Right atrium auricular region (tissue), 2 donors: ENCODE results near the gene ZNF600. TPM values are rescaled to one million over a fixed set of nuclear protein-coding genes. Genes with fewer than 3 reads are reported as not detected.
"Not testable (repeated sequence)": the region's sequence is repeated elsewhere in the genome, so short reads cannot be mapped to it uniquely, and the experiment has no call there.

Experiments
- DNase-seq: peaks from one replicate; pipeline ENCODE4 v3.0.0-alpha.2; 2019; ENCODE audit warnings: low spot score
- H3K27ac ChIP-seq, 2 donors: fragments of 200-600 bp; sonication (generic); 1 replicate in 1 of 2; 2 replicates in 1 of 2; pipeline ENCODE4 v1.5.1; 2016 to 2019
- H3K27me3 ChIP-seq, 2 donors: fragments of 200-600 bp; sonication (generic); one replicate each; pipeline versions ENCODE4 v1.5.1 to v1.6.0; 2017 to 2019
- H3K36me3 ChIP-seq: fragments of 200-600 bp; sonication (generic); one replicate; pipeline ENCODE4 v1.5.1; 2016
- H3K4me1 ChIP-seq, 2 donors: fragments of 200-600 bp; sonication (generic); one replicate each; pipeline versions ENCODE4 v1.5.1 to v1.6.0; 2017 to 2019
- H3K4me3 ChIP-seq, 2 donors: fragments of 200-600 bp; sonication (generic); 1 replicate in 1 of 2; 2 replicates in 1 of 2; pipeline ENCODE4 v1.5.1; 2017 to 2019; ENCODE audit warnings: mild to moderate bottlenecking in 1 of 2, moderate library complexity in 1 of 2
- H3K9me3 ChIP-seq, 2 donors: fragments of 200-600 bp; sonication (generic); one replicate each; pipeline ENCODE4 v1.5.1; 2019
- total RNA-seq, 2 donors: library from RNA; depleted of rRNA; stranded (reverse); fragments of >200 nt; gene quantifications; one replicate each; pipeline ENCODE4 v1.1.0, GENCODE V29; 2016
- TF ChIP-seq, protein P1 (sequence below), 2 donors: fragments of 200-600 bp; sonication (generic); IDR thresholded peaks; one replicate each; pipeline ENCODE4 v1.5.1; 2019; ENCODE audit warnings: antibody characterized with exemption in 2 of 2

ZNF600 gene
- total RNA-seq, 2 donors from 2014 or later, result 1.3 to 2.4 TPM

DNA sequence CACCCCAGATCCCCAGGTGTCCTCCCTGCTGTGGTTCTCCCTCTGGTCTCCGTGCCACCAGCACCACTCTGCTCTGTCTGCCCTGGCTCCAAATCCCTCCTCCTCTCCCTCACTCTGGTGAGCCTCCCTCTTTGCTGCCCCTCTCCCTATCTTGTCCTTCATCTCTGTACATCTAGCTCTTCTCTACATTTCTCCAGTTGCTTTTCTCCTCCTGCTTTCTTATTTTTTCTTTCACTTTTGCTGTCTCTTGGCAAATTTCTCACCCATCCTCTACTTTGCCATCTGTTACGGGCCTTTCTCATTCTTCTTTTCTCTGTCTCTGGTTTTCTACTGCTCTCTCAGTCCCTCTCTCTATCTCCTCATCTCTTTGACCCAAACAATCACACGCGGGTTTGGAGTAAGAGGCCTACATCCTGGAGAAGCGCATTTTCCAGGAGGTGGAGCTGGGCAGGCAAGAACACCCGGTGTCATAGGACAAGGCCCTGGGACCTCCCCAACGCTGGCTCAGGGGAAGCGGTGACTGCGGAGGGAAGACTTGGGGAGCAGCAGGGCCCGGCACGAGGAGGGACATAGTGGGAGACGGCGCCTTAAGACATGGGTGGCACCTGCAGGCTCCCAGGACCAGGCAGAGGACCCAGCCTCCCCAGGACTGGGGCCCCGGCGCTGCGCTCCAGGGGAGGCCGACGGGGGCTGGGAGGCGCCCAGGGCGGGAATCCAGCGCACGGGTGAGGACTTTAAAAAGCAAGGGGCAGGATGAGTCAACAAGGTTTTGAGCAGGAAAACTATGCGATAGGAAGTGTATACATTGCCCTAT, 61.7 kb downstream of the ZNF600 start:
- DNase-seq, result no peak
- TF ChIP-seq, protein P1, sequence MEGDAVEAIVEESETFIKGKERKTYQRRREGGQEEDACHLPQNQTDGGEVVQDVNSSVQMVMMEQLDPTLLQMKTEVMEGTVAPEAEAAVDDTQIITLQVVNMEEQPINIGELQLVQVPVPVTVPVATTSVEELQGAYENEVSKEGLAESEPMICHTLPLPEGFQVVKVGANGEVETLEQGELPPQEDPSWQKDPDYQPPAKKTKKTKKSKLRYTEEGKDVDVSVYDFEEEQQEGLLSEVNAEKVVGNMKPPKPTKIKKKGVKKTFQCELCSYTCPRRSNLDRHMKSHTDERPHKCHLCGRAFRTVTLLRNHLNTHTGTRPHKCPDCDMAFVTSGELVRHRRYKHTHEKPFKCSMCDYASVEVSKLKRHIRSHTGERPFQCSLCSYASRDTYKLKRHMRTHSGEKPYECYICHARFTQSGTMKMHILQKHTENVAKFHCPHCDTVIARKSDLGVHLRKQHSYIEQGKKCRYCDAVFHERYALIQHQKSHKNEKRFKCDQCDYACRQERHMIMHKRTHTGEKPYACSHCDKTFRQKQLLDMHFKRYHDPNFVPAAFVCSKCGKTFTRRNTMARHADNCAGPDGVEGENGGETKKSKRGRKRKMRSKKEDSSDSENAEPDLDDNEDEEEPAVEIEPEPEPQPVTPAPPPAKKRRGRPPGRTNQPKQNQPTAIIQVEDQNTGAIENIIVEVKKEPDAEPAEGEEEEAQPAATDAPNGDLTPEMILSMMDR (IDR thresholded peaks at IDR 0.05), result no peak
- H3K4me3 ChIP-seq, result no peak overlapping the region
- no peaks in the 10 kb centered on the region for H3K27me3 ChIP-seq
- H3K4me1 ChIP-seq, result no peaks in the 10 kb centered on the region
- H3K36me3 ChIP-seq, result peaks cover 21% of the 10 kb centered on the region
- no peaks in the 10 kb centered on the region for H3K9me3 ChIP-seq
- H3K27ac ChIP-seq, result no peak overlapping the region

DNA sequence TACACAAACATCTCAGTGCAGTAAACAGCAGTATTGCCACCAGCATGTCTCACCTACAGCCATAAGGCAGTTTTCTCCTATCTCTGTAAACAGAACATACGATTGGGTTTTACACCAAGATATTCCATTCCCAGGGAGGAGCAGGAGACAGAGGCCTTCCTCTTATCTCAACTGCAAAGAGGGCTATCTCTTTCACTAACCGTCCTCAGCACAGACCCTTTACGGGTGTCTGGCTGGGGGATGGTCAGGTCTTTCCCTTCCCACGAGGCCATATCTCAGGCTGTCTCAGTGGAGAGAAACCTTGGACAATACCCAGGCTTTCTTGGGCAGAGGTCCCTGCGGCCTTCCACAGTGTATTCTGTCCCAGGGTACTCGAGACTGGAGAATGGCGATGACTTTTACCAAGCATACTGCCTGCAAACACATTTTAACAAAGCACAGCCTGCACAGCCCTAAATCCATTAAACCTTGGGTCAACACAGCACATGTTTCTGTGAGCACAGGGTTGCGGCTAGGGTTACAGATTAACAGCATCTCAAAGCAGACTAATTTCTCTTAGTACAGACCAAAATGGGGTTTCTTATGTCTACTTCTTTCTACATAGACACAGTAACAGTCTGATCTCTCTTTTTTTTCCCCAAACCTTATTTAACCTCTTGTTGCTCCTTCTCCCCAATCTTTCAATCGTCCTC, 62.5 kb downstream of the ZNF600 start:
- not testable (repeated sequence) for H3K4me1 ChIP-seq, H3K27ac ChIP-seq, DNase-seq, H3K9me3 ChIP-seq, H3K27me3 ChIP-seq, H3K4me3 ChIP-seq
- H3K36me3 ChIP-seq, result peaks cover 21% of the 10 kb centered on the region

DNA sequence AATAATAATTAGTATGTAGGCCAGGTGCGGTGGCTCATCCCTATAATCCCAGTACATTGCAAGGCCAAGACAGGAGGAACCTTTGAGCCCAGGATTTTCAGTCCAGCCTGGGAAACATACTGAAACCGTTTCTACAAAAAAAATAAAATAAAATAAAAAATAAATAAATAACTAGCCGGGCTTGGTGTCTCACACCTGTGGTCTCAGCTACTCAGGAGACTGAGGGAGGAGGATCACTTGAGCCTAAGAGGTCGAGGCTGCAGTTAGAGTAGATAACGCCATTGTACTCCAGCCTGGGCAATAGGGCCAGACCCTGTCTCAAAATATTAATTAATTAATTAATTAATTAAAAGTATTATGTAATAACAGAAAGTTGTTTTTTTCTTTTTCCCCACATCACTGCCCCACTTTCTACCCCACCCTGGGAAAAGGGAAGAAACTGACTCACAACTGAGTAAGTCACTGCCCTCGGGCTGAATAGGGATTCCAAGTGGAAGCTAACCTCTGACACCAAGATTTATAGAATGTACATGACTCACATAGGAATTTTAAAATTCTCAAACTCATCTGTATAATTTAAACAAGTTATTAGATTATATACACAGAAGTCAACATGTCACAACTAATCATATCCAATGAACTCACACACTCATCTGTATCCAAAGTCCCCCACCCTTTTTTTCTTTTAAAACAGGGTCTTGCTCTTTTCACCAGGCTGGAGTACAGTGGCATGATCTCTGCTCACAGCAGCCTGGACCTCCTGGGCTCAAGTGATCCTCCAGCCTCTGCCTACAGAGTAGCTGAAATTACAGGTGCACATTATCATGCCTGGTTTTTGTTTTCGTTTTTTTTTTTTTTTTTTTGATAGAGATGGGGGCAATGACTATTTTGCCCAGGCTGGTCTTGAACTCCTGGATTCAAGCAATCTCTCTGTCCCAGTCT, 64.3 kb downstream of the ZNF600 start:
- Histone ChIP-seq H3K36me3 (peaks cover 16% of the 10 kb centered on the region), H3K4me3 (no peak overlapping the region), H3K4me1 (no peaks in the 10 kb centered on the region), H3K27ac (no peak overlapping the region), H3K9me3 (no peaks in the 10 kb centered on the region), H3K27me3 (no peaks in the 10 kb centered on the region)
- no peak for DNase-seq
- TF ChIP-seq, protein P1 (IDR thresholded peaks at IDR 0.05), result no peak

DNA sequence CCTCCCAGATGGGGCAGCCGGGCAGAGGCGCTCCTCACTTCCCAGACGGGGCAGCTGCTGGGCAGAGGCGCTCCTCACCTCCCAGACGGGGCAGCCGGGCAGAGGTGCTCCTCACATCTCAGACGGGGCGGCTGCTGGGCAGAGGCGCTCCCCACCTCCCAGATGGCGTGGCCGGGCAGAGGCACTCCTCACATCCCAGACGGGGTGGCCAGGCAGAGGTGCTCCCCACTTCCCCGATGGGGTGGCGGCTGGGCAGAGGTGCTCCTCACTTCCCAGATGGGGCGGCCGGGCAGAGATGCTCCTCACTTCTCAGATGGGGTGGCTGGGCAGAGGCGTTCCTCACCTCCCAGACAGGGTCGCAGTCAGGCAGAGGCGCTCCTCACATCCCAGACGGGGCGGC, 66.0 kb downstream of the ZNF600 start:
- not testable (repeated sequence) for H3K4me1 ChIP-seq, H3K9me3 ChIP-seq, DNase-seq, H3K36me3 ChIP-seq, H3K27me3 ChIP-seq, H3K27ac ChIP-seq, H3K4me3 ChIP-seq

DNA sequence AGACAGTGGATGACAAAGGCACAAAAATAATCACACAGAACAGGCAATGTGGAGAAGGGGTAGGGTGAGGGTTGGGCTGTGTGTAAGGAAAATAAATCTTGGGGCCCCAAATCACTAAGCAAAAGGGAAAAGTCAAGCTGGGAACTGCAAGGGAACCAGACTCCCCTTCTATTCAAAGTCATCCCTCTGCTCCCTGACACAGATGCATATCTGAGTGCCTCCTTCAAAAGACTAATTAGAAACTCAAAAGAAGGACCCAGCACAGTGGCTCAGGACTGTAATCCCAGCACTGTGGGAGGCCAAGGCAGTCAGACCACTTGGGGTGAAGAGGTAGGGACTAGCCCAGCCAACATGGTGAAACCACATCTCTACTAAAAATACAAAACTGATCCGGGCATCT, 70.1 kb downstream of the ZNF600 start:
- H3K4me1 ChIP-seq, result no peaks in the 10 kb centered on the region
- H3K4me3 ChIP-seq, result no peak overlapping the region
- no peaks in the 10 kb centered on the region for H3K9me3 ChIP-seq
- TF ChIP-seq, protein P1 (IDR thresholded peaks at IDR 0.05), result no peak
- no peak for DNase-seq
- H3K27me3 ChIP-seq, result no peaks in the 10 kb centered on the region
- H3K27ac ChIP-seq, result no peak overlapping the region
- peaks cover 31% of the 10 kb centered on the region for H3K36me3 ChIP-seq

DNA sequence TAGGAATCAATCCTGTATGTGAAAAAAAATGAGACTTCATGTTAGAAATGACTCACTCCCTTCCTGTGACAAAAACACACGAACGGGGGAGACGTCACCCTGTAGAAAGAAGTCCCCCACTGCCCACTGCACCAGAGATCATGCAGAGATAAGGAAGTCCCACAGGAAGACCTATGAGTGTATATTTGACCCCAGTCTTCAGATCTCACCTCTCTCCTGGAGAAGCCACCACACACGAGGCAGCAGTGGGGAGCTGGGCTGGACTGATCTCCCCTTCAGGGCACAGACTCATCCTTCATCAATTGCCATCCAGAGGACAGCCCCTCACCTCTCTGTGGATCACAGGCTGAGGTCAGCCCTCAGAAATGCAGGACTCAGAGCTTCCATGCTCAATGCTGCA, 70.7 kb downstream of the ZNF600 start:
- H3K4me3 ChIP-seq, H3K4me1 ChIP-seq, H3K27me3 ChIP-seq, H3K27ac ChIP-seq, H3K9me3 ChIP-seq, DNase-seq: not testable (repeated sequence)
- peaks cover 32% of the 10 kb centered on the region for H3K36me3 ChIP-seq

DNA sequence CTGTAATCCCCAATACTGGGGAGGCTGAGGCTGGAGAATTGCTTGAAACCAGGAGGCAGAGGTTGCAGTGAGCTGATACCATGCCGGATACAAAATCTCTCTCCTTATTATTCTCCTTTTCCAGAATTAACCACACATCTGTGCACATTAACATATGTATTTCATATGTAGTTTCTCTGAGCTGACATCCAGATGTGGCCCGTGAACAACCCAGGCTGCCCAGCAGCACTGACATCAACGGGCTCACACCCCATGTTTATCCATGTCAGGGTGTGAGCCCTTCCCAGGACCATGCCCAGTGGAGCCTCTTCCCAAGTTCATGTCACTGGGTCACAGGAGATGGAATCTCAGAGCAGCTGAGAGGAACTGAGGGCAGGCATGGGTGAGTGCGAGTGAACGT, 71.3 kb downstream of the ZNF600 start:
- peaks cover 32% of the 10 kb centered on the region for H3K36me3 ChIP-seq
- not testable (repeated sequence) for H3K9me3 ChIP-seq, H3K4me1 ChIP-seq, H3K4me3 ChIP-seq, H3K27ac ChIP-seq, DNase-seq, H3K27me3 ChIP-seq

Other genes with a start within 250 kb of the ZNF600 start
- 10 to 100 TPM; 12.7 to 13.6 TPM for gene ZNF701, start 216.5 kb downstream of the ZNF600 start, total RNA-seq
- gene ZNF83, start 148.4 kb downstream of the ZNF600 start, total RNA-seq, result 10 to 100 TPM; 16.6 to 24.4 TPM
- 1 to 10 TPM; 4.0 to 6.6 TPM for gene ZNF611, start 51.7 kb downstream of the ZNF600 start, total RNA-seq
- gene ZNF28, start 34.8 kb upstream of the ZNF600 start, total RNA-seq, result 1 to 10 TPM; 4.4 to 8.1 TPM
- gene ZNF468, start 70.8 kb upstream of the ZNF600 start, total RNA-seq, result 10 to 100 TPM in 1 of 2 donors, 1 to 10 TPM in 1; 7.1 to 13.8 TPM
- gene ZNF320, start 110.8 kb upstream of the ZNF600 start, total RNA-seq, result 1 to 10 TPM; 5.3 to 9.3 TPM
- 1 to 10 TPM in 1 of 2 donors, under 1 TPM in 1; 0.74 to 1.3 TPM for gene ZNF888, start 136.6 kb upstream of the ZNF600 start, total RNA-seq
- gene ZNF816, start 176.1 kb upstream of the ZNF600 start, total RNA-seq, result 1 to 10 TPM; 3.9 to 5.5 TPM
- not detected for gene ERVV-1, start 227.1 kb upstream of the ZNF600 start, total RNA-seq